ENCODE measurements around the gene HOXB13.

DNA sequence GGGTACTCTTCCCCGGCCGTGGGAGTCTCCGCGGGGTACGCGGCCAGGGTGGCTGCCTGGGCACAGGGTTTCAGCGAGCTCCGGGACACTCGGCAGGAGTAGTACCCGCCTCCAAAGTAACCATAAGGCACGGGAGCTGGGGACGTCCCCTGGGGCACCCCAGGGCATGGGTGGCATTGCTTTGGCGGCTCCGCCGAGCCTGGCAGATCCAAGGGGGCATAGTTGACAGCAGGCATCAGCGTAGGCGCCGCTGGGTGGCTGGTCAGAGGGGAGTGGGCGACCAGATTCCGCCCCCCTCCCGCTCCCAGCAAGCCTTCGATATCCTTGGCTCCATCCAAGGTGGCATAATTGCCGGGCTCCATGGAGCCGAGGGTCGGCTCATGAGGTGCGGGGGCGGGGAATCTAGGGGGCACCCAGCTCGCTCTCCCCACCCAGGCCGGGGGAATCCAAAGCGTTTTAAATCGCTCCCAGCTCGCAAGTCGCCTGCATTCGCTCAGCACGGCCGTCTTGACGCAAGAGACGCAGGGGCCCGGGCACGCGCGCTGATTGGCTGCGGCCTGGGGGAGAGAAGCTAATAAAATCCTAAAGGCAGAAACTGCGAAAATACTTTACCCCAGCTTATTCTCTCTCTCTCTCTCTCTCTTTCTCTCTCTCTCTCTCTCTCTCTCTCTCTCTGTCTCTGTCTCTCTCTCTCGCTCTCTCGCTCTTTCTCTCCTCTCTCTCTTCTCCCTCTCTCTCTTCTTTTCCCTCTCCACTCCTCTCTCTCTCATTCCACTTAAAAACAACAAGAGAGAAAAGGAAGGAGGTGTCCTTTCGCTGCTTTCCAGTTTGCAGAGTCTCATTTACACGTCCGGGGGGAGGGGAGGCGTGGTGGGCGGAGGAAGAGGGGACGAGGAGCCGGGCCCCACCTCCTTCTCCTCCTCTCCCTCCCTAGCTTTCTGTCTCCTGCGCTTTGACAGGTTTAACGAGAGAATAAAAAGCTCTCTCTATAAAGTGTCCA, at the start of gene HOXB13:
- TF ChIP-seq, protein P1, sequence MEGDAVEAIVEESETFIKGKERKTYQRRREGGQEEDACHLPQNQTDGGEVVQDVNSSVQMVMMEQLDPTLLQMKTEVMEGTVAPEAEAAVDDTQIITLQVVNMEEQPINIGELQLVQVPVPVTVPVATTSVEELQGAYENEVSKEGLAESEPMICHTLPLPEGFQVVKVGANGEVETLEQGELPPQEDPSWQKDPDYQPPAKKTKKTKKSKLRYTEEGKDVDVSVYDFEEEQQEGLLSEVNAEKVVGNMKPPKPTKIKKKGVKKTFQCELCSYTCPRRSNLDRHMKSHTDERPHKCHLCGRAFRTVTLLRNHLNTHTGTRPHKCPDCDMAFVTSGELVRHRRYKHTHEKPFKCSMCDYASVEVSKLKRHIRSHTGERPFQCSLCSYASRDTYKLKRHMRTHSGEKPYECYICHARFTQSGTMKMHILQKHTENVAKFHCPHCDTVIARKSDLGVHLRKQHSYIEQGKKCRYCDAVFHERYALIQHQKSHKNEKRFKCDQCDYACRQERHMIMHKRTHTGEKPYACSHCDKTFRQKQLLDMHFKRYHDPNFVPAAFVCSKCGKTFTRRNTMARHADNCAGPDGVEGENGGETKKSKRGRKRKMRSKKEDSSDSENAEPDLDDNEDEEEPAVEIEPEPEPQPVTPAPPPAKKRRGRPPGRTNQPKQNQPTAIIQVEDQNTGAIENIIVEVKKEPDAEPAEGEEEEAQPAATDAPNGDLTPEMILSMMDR (IDR thresholded peaks at IDR 0.05) = no peak
- TF ChIP-seq EP300 (IDR thresholded peaks at IDR 0.05) = no peak
